GM18951 (cell line): ENCODE data around the gene MRPL41.
"Not testable (repeated sequence)": the region's sequence is repeated elsewhere in the genome, so short reads cannot be mapped to it uniquely, and the experiment has no call there.

Source experiments
- POLR2A ChIP-seq: IDR thresholded peaks from 4 replicates; pipeline ENCODE4 v1.6.1; 2011; ENCODE audit warnings: mild to moderate bottlenecking; ENCODE audit not compliant: insufficient read length, insufficient read depth; ENCODE audit errors: extremely low read depth
- in situ Hi-C: fragments of 300-500 bp; cut with MboI; formaldehyde crosslinking; loops from one replicate; pipeline ENCODE4 v1.12.0; 2022; ENCODE audit warnings: low sequenced_read_pairs, mixed read lengths, inconsistent platforms; ENCODE audit not compliant: unreplicated experiment

The MRPL41 gene

DNA sequence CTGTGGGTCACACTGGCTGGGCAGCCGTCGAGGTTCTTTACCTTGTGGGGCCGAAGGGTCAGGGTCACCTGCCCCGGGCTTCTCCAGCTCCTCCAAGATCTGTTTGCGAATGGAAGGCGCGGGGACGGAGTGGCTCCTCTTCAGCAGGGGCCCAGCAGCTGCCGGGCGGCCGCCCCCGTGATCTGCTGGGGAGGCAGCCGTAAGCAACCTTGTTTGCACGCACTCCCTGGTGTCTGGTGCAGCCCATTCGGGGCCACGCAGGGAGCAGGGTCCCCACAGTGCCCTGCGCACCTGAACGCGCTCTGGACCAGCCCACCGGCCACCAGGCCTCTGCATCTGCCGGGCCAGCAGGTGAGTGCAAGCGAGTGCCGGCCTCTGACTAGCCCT lies 36.3 kb upstream of the MRPL41 start:
- in situ Hi-C loops, result no loop called here
- no peak for TF ChIP-seq POLR2A

DNA sequence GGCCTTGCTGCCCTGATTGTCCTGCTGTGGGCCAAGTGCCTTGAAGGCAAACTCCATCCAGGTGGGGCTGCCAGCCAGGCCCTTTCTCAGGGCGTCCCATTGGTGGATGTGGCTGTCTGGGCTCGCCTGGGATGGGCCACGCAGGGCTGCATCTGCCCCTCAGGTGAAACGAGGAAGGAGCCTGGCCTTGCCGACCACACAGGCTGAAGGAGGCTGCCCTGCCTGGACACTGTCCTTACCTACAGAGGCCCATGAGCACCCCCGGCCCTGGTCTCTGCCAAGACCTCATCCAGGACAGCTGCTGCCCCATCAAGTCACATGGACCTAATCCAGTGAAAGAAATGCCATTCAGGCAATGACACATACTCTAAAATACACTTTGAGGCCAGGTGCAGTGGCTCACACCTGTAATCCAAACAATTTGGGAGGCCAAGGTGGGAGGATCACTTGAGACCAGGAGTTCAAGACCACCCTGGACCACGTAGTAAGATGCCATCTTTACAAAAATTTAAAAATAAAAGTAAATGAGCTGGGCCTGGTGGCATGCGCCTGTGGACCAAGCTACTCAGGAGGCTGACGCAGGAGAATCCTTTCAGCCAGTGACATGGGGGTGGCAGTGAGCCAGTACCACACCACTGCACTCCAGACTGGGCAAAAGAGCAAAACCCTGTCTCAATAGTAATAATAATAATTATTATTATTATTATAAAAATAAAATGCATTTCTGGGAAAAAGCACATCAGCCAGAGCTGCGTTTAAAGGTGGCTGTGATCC lies 35.3 kb upstream of the MRPL41 start:
- TF ChIP-seq POLR2A, result no peak

DNA sequence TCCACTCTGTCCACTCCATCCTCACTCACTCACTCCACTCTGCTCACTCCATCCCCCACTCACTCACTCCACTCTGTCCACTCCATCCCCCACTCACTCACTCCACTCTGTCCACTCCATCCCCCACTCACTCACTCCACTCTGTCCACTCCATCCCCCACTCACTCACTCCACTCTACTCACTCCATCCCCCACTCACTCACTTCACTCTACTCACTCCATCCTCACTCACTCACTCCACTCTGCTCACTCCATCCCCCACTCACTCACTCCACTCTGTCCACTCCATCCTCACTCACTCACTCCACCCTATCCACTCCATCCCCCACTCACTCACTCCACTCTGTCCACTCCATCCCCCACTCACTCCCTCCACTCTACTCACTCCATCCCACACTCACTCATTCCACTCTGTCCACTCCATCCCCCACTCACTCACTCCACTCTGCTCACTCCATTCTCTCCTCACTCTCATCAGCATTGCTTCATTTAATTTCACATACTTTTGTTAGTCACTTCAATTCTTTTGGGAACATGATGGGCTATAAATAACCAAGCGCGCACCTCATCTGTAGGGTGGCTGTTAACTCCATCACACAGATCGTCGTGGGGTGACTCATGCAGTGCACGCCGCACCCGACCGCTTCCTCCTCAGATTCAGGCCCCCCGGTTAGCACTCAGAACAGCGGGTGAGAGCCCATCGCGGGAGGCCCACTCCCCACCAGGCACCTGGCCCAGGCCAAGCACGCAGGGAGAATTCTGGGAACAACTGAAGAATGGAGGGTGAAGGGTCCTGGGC lies 32.8 kb upstream of the MRPL41 start:
- in situ Hi-C loops, result not testable (repeated sequence)

More for the DNA sequence above, 35.3 kb upstream of the MRPL41 start:
- in situ Hi-C loops, result no loop called here

DNA sequence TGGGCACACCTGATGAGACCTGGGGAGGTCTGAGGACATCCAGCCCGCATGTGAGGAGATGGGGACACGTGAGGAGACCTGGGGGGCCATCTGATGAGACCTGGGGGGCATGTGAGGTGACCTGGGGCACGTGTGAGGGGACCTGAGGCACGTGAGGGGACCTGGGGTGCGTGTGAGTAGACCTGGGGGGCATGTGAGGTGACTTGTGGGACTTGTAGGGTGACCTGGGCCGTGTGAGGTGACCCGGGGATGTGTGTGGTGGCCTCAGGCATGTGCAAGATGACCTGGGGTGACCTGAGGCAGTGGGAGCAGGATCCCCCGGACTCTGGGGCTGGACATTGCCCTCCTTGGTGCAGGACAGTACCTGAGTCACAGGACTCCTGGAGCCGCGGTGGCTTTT lies 32.1 kb upstream of the MRPL41 start:
- in situ Hi-C loops, result no loop called here
- TF ChIP-seq POLR2A, result no peak

DNA sequence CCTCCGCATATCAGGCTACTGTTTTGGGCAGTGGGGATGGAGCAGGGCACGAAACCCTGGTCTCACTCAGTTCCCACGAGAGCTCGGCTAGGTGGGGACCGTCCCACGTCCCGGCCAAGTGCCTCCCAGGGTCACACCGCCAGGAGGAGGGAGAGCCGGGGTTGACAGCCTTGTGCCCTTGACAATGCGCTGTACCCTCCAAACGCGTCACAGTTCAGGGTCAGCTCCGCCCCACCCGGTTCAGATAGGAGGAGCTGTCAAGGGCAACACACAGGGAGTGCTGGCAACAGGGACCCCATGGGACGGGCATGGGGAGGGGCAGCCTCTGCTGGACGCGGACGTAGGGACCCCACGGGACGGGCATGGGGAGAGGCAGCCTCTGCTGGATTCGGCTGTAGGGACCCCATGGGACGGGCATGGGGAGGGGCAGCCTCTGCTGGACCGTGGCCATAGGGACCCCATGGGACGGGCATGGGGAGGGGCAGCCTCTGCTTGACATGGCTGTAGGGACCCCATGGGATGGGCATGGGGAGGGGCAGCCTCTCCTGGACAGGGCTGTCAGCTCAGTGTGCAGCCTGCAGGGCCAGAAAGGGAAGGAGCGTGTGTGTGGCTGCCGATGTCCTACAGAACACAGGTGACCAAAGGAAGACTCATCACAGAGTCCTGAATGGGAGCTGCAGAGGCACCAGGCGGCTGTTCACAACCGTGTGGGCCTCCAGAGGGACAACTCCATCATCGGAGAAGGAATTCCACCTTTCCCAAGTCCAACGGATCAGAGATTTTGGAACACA lies 30.9 kb upstream of the MRPL41 start:
- TF ChIP-seq POLR2A, result no peak

DNA sequence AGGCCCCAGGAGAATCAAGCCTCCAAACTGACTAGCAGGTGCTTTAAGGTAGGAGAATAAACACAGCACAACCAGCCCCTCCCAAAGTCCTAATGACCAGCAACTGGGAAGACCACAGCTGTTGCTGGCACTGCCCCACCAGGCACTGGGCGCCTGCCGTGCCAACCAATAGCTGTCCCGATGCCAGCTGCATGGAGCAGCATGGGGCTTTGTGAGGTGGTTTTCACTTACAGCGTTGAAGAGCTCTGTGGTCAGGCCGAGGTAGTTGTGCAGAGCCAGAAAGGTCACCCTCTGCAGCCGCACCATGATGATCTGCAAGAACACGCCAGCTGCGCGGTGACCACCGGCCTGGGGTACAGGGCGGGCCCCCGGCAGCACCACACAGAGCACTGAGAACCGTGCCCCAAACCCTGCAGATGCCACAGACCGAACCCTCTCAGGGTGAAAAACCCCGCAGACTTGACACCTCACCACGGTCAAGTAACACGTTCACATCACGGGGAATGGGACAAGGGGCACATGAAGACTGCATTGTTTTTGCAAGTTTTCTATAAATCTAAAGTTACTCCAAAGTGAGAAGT lies 30.2 kb upstream of the MRPL41 start:
- TF ChIP-seq POLR2A, result no peak
- in situ Hi-C loops, result loop anchor here (10.0 kb wide), 1 partner anchor 227 kb away; no protein-coding TSS in a partner anchor

More for the DNA sequence above, 30.9 kb upstream of the MRPL41 start:
- in situ Hi-C loops, result loop anchor here (10.0 kb wide), 1 partner anchor 226 kb away; no protein-coding TSS in a partner anchor

DNA sequence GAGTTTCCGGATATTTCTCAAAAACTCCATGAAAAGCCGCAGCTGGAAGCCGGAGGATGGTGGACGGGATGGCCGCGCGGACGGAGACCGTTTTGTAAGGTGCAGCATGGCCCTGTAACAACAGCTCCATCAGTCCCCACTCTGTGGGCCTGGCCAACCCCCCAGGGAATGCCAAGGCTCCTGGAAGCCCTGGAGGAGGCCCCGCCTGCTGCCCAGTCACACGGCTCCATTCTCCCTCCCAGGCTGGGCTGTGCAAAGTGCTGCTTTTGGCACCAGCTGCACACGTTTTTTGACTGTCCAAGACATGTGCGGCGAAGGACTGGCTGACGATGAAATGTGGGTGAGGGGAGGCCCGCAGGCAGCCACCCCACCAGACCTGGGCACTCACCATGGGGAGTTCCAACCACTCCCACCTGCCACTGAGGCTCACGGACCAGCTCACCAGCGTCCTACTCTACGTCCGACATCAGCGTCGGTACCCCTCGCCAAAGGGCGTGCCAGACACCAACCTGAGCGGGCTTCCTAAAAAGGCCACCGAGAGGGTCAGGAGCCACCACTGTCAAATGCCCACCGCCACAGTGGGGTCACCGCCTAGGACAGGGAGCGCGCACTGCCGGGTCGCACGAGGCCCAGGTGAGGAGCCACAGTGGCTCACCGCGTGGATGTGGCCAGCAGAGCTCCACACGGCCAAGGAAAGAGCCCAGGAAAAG lies 28.8 kb upstream of the MRPL41 start:
- no peak for TF ChIP-seq POLR2A
- in situ Hi-C loops, result loop anchor here (10.0 kb wide), 1 partner anchor 228 kb away; no protein-coding TSS in a partner anchor

DNA sequence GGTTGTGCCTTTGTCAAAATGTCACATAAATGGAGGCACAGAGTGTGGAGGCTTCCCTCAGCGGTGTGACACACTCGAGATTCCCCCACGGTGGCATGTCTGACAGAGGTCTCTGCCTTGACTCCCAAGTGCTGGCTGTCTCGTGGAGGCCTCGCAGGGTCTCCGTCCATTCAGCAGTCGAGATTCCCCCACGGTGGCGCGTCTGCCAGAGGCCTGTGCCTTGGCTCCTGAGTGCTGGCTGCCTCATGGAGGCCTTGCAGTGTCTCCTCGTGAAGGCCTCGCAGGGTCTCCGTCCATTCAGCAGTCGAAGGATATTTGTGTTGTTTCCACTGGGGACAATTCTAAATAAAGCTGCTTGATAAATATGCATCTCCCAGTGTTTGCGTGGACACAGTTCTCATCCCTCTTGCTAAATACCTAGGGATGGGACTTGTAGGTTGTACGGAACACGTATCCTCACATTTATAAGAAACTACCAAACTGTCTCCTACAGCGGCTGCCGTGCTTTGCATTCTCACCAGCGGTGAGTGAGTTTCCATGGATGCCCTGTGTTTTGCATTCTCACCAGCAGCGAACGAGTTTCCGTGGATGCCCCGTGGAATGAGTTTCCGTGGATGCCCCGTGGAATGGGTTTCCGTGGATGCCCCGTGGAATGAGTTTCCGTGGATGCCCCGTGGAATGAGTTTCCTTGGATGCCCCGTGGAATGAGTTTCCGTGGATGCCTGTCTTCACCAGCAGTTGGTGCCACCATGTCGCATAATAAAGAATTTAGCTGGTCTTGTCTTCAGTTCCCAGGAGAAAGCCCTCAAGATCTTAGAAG lies 27.3 kb upstream of the MRPL41 start:
- in situ Hi-C loops, result loop anchor here (10.0 kb wide), 1 partner anchor 230 kb away; no protein-coding TSS in a partner anchor
- no peak for TF ChIP-seq POLR2A

DNA sequence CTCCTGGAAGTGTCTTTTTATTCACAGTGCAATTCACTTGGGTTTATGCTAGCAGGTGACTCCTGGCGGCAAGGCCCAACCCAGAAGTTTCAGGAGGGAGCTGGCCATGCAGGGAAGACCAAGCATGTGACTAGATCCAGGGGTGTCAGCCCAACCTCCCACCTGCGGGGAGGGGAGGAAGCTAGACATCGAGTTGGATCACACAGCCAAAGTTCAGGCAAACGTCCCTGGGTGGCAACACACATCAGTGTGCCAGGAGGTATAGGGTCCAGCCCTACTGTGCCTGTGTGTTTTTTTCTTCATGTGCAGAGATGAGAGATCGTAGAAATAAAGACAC lies 26.7 kb upstream of the MRPL41 start:
- TF ChIP-seq POLR2A, result no peak
- in situ Hi-C loops, result loop anchor here (10.0 kb wide), 1 partner anchor 230 kb away; no protein-coding TSS in a partner anchor

DNA sequence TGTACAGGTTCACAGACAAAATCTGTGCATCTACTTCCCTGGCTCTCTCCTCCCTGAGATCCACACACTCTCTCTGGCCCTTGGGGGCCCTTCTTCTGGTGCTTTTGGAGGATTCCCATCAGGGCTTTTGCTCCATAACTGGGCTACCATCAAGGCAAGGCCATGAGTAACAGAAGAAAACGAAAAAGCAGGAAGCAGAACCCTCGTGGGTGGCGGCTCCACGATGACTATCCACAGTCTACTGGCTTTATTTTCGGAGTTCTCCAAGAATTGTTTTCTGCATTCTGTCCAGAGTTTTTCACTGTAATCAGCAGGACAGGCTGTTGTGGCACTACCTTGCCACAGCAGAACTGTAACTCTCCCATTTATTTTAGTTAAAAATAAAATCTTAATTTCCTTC lies 21.3 kb upstream of the MRPL41 start:
- in situ Hi-C loops, result no loop called here
- TF ChIP-seq POLR2A, result no peak

DNA sequence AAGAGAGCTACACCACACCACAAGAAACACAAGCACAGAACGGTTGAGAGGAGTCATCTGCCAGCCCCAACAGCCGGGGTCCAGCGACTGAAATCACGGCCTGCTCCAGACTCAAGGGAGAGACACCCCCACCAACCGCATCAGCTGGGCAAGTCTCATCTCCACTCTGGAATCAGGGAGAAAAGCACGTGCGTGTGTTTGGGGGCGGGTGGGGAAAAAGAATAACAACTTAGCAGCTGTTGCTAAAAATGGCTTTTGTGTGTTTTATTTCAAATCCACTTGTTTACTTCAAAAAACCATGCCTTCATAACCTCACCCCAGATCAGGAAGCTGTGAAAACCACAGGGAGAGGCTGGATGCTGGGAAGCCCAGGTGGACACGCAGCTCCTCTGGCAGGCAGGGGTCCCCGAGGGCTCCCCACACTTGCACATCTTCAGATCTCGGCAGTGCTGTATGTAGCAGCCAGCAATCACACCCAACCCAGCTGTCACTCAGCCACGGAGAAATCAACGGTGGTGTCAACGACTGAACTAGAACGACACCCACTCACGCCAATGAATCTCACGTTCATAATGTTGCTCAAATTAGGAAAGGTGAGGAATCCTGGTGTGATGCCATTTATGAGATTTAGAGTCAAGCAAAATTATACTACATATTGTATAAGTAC lies 20.4 kb upstream of the MRPL41 start:
- in situ Hi-C loops, result no loop called here

DNA sequence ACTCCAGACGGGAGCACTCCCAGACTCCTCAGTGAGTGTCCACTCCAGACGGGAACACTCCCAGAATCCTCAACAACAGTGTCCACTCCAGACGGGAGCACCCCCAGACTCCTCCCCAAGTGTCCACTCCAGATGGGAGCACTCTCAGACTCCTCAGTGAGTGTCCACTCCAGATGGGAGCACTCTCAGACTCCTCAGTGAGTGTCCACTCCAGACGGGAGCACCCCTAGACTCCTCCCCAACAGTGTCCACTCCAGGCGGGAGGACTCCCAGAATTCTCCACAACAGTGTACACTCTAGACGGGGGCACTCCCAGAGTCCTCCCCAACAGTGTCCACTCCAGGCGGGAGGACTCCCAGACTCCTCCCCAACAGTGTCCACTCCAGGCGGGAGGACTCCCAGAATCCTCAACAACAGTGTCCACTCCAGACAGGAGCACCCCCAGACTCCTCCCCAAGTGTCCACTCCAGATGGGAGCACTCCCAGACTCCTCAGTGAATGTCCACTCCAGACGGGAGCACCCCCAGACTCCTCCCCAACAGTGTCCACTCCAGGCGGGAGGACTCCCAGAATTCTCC lies 18.7 kb upstream of the MRPL41 start:
- in situ Hi-C loops, result not testable (repeated sequence)

More for the DNA sequence above, 20.4 kb upstream of the MRPL41 start:
- no peak for TF ChIP-seq POLR2A
